ENCODE results near the gene PCDHA12. TPM values are rescaled to one million over a fixed set of nuclear protein-coding genes. Genes with fewer than 3 reads are reported as not detected.
"Not testable (repeated sequence)": the region's sequence is repeated elsewhere in the genome, so short reads cannot be mapped to it uniquely, and the experiment has no call there.

The PCDHA12 gene, protein sequence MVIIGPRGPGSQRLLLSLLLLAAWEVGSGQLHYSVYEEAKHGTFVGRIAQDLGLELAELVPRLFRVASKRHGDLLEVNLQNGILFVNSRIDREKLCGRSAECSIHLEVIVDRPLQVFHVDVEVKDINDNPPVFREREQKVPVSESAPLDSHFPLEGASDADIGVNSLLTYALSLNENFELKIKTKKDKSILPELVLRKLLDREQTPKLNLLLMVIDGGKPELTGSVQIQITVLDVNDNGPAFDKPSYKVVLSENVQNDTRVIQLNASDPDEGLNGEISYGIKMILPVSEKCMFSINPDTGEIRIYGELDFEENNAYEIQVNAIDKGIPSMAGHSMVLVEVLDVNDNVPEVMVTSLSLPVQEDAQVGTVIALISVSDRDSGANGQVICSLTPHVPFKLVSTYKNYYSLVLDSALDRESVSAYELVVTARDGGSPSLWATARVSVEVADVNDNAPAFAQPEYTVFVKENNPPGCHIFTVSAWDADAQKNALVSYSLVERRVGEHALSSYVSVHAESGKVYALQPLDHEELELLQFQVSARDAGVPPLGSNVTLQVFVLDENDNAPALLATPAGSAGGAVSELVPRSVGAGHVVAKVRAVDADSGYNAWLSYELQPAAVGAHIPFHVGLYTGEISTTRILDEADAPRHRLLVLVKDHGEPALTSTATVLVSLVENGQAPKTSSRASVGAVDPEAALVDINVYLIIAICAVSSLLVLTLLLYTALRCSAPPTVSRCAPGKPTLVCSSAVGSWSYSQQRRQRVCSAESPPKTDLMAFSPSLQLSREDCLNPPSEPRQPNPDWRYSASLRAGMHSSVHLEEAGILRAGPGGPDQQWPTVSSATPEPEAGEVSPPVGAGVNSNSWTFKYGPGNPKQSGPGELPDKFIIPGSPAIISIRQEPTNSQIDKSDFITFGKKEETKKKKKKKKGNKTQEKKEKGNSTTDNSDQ
- total RNA-seq (under 1 TPM in 4 of 9 donors, not detected in 5; 0.08 to 0.97 (median 0.09) TPM), polyA plus RNA-seq (not detected)
- long read RNA-seq, donor 1: 0 reads
- long read RNA-seq, donor 2: 0 reads
- long read RNA-seq, donor 3: 0 reads

DNA sequence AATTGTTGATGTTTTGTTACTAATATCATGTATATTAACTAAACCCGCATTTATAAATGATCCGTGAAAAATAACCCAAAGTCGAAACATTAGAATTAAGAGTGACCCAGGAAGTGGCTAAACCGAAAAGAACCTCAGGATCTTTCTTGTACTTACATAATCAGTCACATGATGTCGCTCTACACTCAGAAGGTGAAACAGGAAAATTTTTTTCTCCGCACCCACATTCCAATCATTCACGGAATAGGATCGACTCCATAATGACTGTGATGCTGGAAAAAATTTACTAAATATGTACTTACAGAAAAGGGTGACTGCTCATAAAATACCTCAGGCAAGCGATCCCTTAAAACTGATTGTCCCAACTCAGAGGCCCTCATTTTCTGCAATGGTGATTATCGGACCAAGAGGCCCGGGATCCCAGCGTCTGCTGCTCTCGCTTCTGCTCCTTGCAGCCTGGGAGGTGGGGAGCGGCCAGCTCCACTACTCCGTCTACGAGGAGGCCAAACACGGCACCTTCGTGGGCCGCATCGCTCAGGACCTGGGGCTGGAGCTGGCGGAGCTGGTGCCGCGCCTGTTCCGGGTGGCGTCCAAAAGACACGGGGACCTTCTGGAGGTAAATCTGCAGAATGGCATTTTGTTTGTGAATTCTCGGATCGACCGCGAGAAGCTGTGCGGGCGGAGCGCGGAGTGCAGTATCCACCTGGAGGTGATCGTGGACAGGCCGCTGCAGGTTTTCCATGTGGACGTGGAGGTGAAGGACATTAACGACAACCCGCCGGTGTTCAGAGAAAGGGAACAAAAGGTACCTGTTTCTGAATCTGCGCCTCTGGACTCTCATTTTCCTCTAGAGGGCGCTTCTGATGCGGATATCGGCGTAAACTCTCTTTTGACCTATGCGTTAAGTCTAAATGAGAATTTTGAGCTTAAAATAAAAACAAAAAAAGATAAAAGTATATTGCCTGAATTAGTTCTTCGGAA, at the start of gene PCDHA12:
TSS of gene PCDHA12 (plus strand) at position 224 of the 981 bp plus-strand sequence. CDS start at position 389, 165 bp downstream.
- no peaks in the 10 kb centered on the region for H3K36me3 ChIP-seq
- H3K27me3 ChIP-seq: peaks cover 0 to 90% (median 38%) of the 10 kb centered on the region in 9 donors
- no peak for TF ChIP-seq POLR2A (IDR thresholded peaks at IDR 0.05)
- TF ChIP-seq, protein P1, sequence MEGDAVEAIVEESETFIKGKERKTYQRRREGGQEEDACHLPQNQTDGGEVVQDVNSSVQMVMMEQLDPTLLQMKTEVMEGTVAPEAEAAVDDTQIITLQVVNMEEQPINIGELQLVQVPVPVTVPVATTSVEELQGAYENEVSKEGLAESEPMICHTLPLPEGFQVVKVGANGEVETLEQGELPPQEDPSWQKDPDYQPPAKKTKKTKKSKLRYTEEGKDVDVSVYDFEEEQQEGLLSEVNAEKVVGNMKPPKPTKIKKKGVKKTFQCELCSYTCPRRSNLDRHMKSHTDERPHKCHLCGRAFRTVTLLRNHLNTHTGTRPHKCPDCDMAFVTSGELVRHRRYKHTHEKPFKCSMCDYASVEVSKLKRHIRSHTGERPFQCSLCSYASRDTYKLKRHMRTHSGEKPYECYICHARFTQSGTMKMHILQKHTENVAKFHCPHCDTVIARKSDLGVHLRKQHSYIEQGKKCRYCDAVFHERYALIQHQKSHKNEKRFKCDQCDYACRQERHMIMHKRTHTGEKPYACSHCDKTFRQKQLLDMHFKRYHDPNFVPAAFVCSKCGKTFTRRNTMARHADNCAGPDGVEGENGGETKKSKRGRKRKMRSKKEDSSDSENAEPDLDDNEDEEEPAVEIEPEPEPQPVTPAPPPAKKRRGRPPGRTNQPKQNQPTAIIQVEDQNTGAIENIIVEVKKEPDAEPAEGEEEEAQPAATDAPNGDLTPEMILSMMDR (IDR thresholded peaks at IDR 0.05): no peak
- WGBS, 4 donors: 13 to 25% (median 17%) methylated on average over 33 to 47 of the region's 47 CpGs
- no peaks in the 10 kb centered on the region for H3K4me1 ChIP-seq
- ATAC-seq (no peak), DNase-seq (no peak)
- no peak within 1 kb of the TSS for H3K27ac ChIP-seq
- H3K9me3 ChIP-seq: peaks cover 0 to 42% (median 16%) of the 10 kb centered on the region in 12 donors
- intact Hi-C loops (cut with DNase I): loop anchor here in 1 of 10 donors (10.0 kb wide), 1 partner anchor 169 kb away; no protein-coding TSS in a partner anchor
- H3K4me3 ChIP-seq: peak within 1 kb of the TSS in 1 of 12 donors; percentile 5

DNA sequence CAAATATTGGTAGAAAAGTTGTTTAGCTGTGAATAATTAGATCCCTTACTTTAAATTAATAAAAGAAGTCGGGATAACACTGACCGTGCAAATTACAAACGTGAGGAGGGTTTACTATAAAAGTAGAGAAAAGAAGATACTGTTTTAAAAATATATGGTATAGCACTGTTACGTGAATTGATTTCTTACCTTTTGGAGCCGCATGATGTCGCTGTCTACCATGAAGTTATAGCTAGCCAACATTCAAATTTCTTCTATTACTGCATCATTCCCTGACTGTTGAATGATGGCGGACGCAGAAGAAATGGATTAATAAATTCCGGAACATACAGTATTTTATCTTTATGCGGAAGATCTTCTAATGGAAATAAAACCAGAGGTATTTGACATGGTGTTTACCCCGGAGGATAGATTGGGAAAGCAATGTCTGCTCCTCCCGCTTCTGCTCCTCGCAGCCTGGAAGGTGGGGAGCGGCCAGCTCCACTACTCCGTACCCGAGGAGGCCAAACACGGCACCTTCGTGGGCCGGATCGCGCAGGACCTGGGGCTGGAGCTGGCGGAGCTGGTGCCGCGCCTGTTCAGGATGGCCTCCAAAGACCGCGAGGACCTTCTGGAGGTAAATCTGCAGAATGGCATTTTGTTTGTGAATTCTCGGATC, 47.3 kb upstream of the PCDHA12 start, which contains the start of gene PCDHA6:
TSS of gene PCDHA6 (plus strand) at position 257 of the 658 bp plus-strand sequence. CDS start at position 389, 132 bp downstream.
- no peaks in the 10 kb centered on the region for H3K4me1 ChIP-seq
- DNase-seq (no peak), ATAC-seq (no peak)
- peaks cover 0 to 40% (median 16%) of the 10 kb centered on the region in 12 donors for H3K9me3 ChIP-seq
- H3K27me3 ChIP-seq: peaks cover 0 to 92% (median 18%) of the 10 kb centered on the region in 9 donors
- peak within 1 kb of the TSS in 4 of 12 donors; percentile 7 to 49 (median 24) for H3K4me3 ChIP-seq
- 14 to 20% (median 15%) methylated on average over 24 to 27 of the region's 27 CpGs for WGBS, 4 donors
- H3K36me3 ChIP-seq: no peaks in the 10 kb centered on the region
- intact Hi-C loops (cut with DNase I): no loop called here
- no peak within 1 kb of the TSS for H3K27ac ChIP-seq
- TF ChIP-seq, protein P1 (IDR thresholded peaks at IDR 0.05): peak in 2 of 12 donors; percentile 27 to 30
- TF ChIP-seq POLR2A (IDR thresholded peaks at IDR 0.05): no peak

DNA sequence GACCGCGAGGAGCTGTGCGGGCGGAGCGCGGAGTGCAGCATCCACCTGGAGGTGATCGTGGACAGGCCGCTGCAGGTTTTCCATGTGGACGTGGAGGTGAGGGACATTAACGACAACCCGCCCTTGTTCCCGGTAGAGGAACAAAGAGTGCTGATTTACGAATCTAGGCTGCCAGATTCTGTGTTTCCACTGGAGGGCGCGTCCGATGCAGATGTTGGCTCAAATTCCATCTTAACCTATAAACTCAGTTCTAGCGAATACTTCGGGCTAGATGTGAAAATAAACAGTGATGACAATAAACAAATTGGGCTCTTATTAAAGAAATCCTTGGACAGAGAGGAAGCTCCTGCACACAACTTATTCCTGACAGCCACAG, 46.8 kb upstream of the PCDHA12 start:
- intact Hi-C loops (cut with DNase I): no loop called here
- DNase-seq (no peak), ATAC-seq (no peak)
- WGBS, 4 donors: 17 to 32% (median 17%) methylated on average over 17 to 18 of the region's 18 CpGs
- H3K9me3 ChIP-seq: peaks cover 0 to 34% (median 14%) of the 10 kb centered on the region in 12 donors
- peak overlapping the region in 3 of 12 donors; percentile 21 to 49 (median 28) for H3K4me3 ChIP-seq
- no peak overlapping the region for H3K27ac ChIP-seq
- no peaks in the 10 kb centered on the region for H3K36me3 ChIP-seq
- TF ChIP-seq, protein P1 (IDR thresholded peaks at IDR 0.05): no peak
- TF ChIP-seq POLR2A (IDR thresholded peaks at IDR 0.05): no peak
- H3K4me1 ChIP-seq: no peaks in the 10 kb centered on the region
- H3K27me3 ChIP-seq: peaks cover 0 to 92% (median 21%) of the 10 kb centered on the region in 9 donors

DNA sequence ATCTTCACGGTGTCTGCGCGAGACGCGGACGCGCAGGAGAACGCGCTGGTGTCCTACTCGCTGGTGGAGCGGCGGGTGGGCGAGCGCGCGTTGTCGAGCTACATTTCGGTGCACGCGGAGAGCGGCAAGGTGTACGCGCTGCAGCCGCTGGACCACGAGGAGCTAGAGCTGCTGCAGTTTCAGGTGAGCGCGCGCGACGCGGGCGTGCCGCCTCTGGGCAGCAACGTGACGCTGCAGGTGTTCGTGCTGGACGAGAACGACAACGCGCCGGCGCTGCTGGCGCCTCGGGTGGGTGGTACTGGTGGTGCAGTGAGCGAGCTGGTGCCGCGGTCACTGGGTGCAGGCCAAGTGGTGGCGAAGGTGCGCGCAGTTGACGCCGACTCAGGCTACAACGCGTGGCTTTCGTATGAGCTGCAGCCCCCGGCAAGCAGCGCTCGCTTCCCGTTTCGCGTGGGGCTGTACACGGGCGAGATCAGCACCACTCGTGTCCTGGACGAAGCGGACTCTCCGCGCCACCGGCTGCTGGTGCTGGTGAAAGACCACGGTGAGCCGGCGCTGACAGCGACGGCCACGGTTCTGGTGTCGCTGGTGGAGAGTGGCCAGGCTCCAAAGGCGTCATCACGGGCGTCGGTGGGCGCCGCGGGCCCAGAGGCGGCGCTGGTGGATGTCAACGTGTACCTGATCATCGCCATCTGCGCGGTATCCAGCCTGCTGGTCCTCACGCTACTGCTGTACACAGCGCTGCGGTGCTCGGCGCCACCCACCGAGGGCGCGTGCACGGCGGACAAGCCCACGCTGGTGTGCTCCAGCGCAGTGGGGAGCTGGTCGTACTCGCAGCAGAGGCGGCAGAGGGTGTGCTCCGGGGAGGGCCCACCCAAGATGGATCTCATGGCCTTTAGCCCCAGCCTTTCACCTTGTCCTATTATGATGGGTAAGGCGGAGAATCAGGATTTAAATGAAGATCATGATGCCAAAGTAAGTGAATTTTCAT, 45.3 kb upstream of the PCDHA12 start:
- intact Hi-C loops (cut with DNase I): loop anchor here in 2 of 10 donors (10.0 kb wide), 2 partner anchors 215 to 225 kb away; partner anchors contain the start of gene PCDHB1 (in 1 of the 2)
- H3K27me3 ChIP-seq: peaks cover 0 to 90% (median 30%) of the 10 kb centered on the region in 9 donors
- 33 to 49% (median 41%) methylated on average over 62 to 106 of the region's 106 CpGs for WGBS, 4 donors
- H3K27ac ChIP-seq, DNase-seq, H3K4me3 ChIP-seq, H3K36me3 ChIP-seq, H3K4me1 ChIP-seq, ATAC-seq: not testable (repeated sequence)
- peaks cover 0 to 43% (median 14%) of the 10 kb centered on the region in 12 donors for H3K9me3 ChIP-seq
